Naive B cell (primary cell): ENCODE data around the gene ADGRB3. TPM values are rescaled to one million over a fixed set of nuclear protein-coding genes. Genes with fewer than 3 reads are reported as not detected.
"Not testable (repeated sequence)": the region's sequence is repeated elsewhere in the genome, so short reads cannot be mapped to it uniquely, and the experiment has no call there.

Experiments
- ATAC-seq, 2 donors: fragments of 150-1000 bp; cut with Tn5 transposase; 2 replicates each; pipeline ENCODE4 v1.10.0; 2021; ENCODE audit warnings: low read depth in 2 of 2, mild to moderate bottlenecking in 2 of 2, moderate library complexity in 2 of 2
- DNase-seq: peaks from one replicate; pipeline ENCODE4 v3.0.0; 2022
- H3K27ac Mint-ChIP-seq, 6 donors: one replicate each; pipeline ENCODE4 v1.8.0; 2020 to 2022; ENCODE audit warnings: mild to moderate bottlenecking in 6 of 6, mixed read lengths in 6 of 6, moderate library complexity in 5 of 6, inconsistent platforms in 2 of 6
- H3K27me3 Mint-ChIP-seq, 3 donors: one replicate each; pipeline ENCODE4 v1.8.0; 2021 to 2022; ENCODE audit warnings: mixed read lengths in 3 of 3, mild to moderate bottlenecking in 1 of 3
- H3K36me3 Mint-ChIP-seq, 2 donors: one replicate each; pipeline ENCODE4 v1.8.0; 2020 to 2022; ENCODE audit warnings: mixed read lengths in 2 of 2, inconsistent platforms in 1 of 2, mild to moderate bottlenecking in 1 of 2
- H3K4me1 Mint-ChIP-seq, 3 donors: one replicate each; pipeline ENCODE4 v1.8.0; 2020 to 2022; ENCODE audit warnings: mixed read lengths in 3 of 3, inconsistent platforms in 1 of 3, mild to moderate bottlenecking in 1 of 3, moderate library complexity in 1 of 3
- H3K4me3 Mint-ChIP-seq, 8 donors: one replicate each; pipeline ENCODE4 v1.8.0; 2020 to 2022; ENCODE audit warnings: mild to moderate bottlenecking in 8 of 8, mixed read lengths in 8 of 8, moderate library complexity in 8 of 8, inconsistent platforms in 2 of 8
- H3K9me3 Mint-ChIP-seq, 7 donors: one replicate each; pipeline ENCODE4 v1.8.0; 2020 to 2022; ENCODE audit warnings: mixed read lengths in 7 of 7, mild to moderate bottlenecking in 5 of 7, inconsistent platforms in 2 of 7, moderate library complexity in 1 of 7
- polyA plus RNA-seq, 6 donors: library from polyadenylated mRNA; unstranded; fragments of 300-500 nt; fragmentation: Illumina TruSeq; gene quantifications; one replicate each; pipeline ENCODE4 v1.2.3, GENCODE V29; 2021; ENCODE audit warnings: low read depth in 6 of 6

Gene ADGRB3
- polyA plus RNA-seq, 6 donors from 2014 or later, result not detected

GRCh38 chr6:68771426-68771825 lies 136.3 kb downstream of the ADGRB3 start:
- ATAC-seq (no peak), DNase-seq (no peak)
- Mint-ChIP-seq H3K36me3 (no peaks in the 10 kb centered on the region), H3K27ac (no peak overlapping the region), H3K4me1 (no peaks in the 10 kb centered on the region), H3K9me3 (peaks cover 0 to 7% (median 0%) of the 10 kb centered on the region in 7 donors), H3K4me3 (no peak overlapping the region), H3K27me3 (no peaks in the 10 kb centered on the region)

- Mint-ChIP-seq H3K4me3 (no peak overlapping the region), H3K4me1 (no peaks in the 10 kb centered on the region), H3K27me3 (no peaks in the 10 kb centered on the region), H3K9me3 (no peaks in the 10 kb centered on the region), H3K27ac (no peak overlapping the region), H3K36me3 (no peaks in the 10 kb centered on the region)
- ATAC-seq (no peak), DNase-seq (no peak)
Observed at GRCh38 chr6:68774843-68775242, 139.8 kb downstream of the ADGRB3 start.

GRCh38 chr6:68776354-68776753 lies 141.3 kb downstream of the ADGRB3 start:
- H3K27ac Mint-ChIP-seq, result no peak overlapping the region
- H3K9me3 Mint-ChIP-seq, result peaks cover 0 to 3% (median 0%) of the 10 kb centered on the region in 7 donors
- H3K4me3 Mint-ChIP-seq, result no peak overlapping the region
- no peaks in the 10 kb centered on the region for H3K36me3 Mint-ChIP-seq
- no peaks in the 10 kb centered on the region for H3K27me3 Mint-ChIP-seq
- no peak for DNase-seq
- no peaks in the 10 kb centered on the region for H3K4me1 Mint-ChIP-seq
- no peak for ATAC-seq

- H3K27ac Mint-ChIP-seq, result no peak overlapping the region
- no peaks in the 10 kb centered on the region for H3K4me1 Mint-ChIP-seq
- no peak overlapping the region for H3K4me3 Mint-ChIP-seq
- no peak for ATAC-seq
- H3K27me3 Mint-ChIP-seq, result no peaks in the 10 kb centered on the region
- no peaks in the 10 kb centered on the region for H3K36me3 Mint-ChIP-seq
- H3K9me3 Mint-ChIP-seq, result peaks cover 0 to 3% (median 0%) of the 10 kb centered on the region in 7 donors
- no peak for DNase-seq
Observed at GRCh38 chr6:68777956-68778355, 142.9 kb downstream of the ADGRB3 start.

- Mint-ChIP-seq H3K36me3 (no peaks in the 10 kb centered on the region), H3K27ac (no peak overlapping the region), H3K4me3 (no peak overlapping the region), H3K4me1 (no peaks in the 10 kb centered on the region), H3K9me3 (peaks cover 0 to 4% (median 1%) of the 10 kb centered on the region in 7 donors), H3K27me3 (no peaks in the 10 kb centered on the region)
- ATAC-seq (no peak), DNase-seq (no peak)
Observed at GRCh38 chr6:68778356-68779020, 143.4 kb downstream of the ADGRB3 start.

- no peak for DNase-seq
- no peak for ATAC-seq
- Mint-ChIP-seq H3K27me3 (no peaks in the 10 kb centered on the region), H3K4me1 (no peaks in the 10 kb centered on the region), H3K4me3 (no peak overlapping the region), H3K27ac (no peak overlapping the region), H3K9me3 (peaks cover 0 to 6% (median 1%) of the 10 kb centered on the region in 7 donors), H3K36me3 (no peaks in the 10 kb centered on the region)
Observed at GRCh38 chr6:68779366-68779765, 144.3 kb downstream of the ADGRB3 start.

- not testable (repeated sequence) for H3K36me3 Mint-ChIP-seq, ATAC-seq, H3K4me1 Mint-ChIP-seq, H3K27ac Mint-ChIP-seq, H3K27me3 Mint-ChIP-seq, DNase-seq, H3K9me3 Mint-ChIP-seq, H3K4me3 Mint-ChIP-seq
Observed at GRCh38 chr6:68790128-68790527, 155.0 kb downstream of the ADGRB3 start.

GRCh38 chr6:68814976-68815375 lies 179.9 kb downstream of the ADGRB3 start:
- not testable (repeated sequence) for H3K27me3 Mint-ChIP-seq, ATAC-seq, H3K36me3 Mint-ChIP-seq, H3K27ac Mint-ChIP-seq, DNase-seq, H3K4me1 Mint-ChIP-seq, H3K9me3 Mint-ChIP-seq, H3K4me3 Mint-ChIP-seq

- no peak for DNase-seq
- no peak for ATAC-seq
- H3K27ac Mint-ChIP-seq, result no peak overlapping the region
- H3K27me3 Mint-ChIP-seq, result no peaks in the 10 kb centered on the region
- H3K36me3 Mint-ChIP-seq, result no peaks in the 10 kb centered on the region
- no peak overlapping the region for H3K4me3 Mint-ChIP-seq
- H3K9me3 Mint-ChIP-seq, result peaks cover 0 to 9% (median 0%) of the 10 kb centered on the region in 7 donors
- H3K4me1 Mint-ChIP-seq, result no peaks in the 10 kb centered on the region
Observed at GRCh38 chr6:68826501-68826900, 191.4 kb downstream of the ADGRB3 start.

GRCh38 chr6:68834551-68834950 lies 199.5 kb downstream of the ADGRB3 start:
- no peak for DNase-seq
- Mint-ChIP-seq H3K9me3 (peaks cover 0 to 5% (median 0%) of the 10 kb centered on the region in 7 donors), H3K4me3 (no peak overlapping the region), H3K36me3 (no peaks in the 10 kb centered on the region), H3K27ac (no peak overlapping the region), H3K4me1 (no peaks in the 10 kb centered on the region), H3K27me3 (peaks cover 0 to 1% (median 0%) of the 10 kb centered on the region in 3 donors)
- ATAC-seq, result no peak

- H3K27ac Mint-ChIP-seq, result no peak overlapping the region
- DNase-seq (no peak), ATAC-seq (no peak)
- H3K27me3 Mint-ChIP-seq, result peaks cover 0 to 5% (median 0%) of the 10 kb centered on the region in 3 donors
- H3K9me3 Mint-ChIP-seq, result peaks cover 0 to 7% (median 4%) of the 10 kb centered on the region in 7 donors
- no peaks in the 10 kb centered on the region for H3K36me3 Mint-ChIP-seq
- no peak overlapping the region for H3K4me3 Mint-ChIP-seq
- no peaks in the 10 kb centered on the region for H3K4me1 Mint-ChIP-seq
Observed at GRCh38 chr6:68838571-68838970, 203.5 kb downstream of the ADGRB3 start.

- Mint-ChIP-seq H3K27me3 (no peaks in the 10 kb centered on the region), H3K4me3 (no peak overlapping the region), H3K27ac (no peak overlapping the region), H3K36me3 (no peaks in the 10 kb centered on the region), H3K9me3 (peaks cover 0 to 12% (median 5%) of the 10 kb centered on the region in 7 donors), H3K4me1 (no peaks in the 10 kb centered on the region)
- no peak for ATAC-seq
- DNase-seq, result no peak
Observed at GRCh38 chr6:68852791-68853190, 217.7 kb downstream of the ADGRB3 start.

- Mint-ChIP-seq H3K9me3 (peaks cover 2 to 45% (median 14%) of the 10 kb centered on the region in 7 donors), H3K36me3 (no peaks in the 10 kb centered on the region), H3K4me1 (no peaks in the 10 kb centered on the region)
Observed at GRCh38 chr6:68859233-68859632, 224.2 kb downstream of the ADGRB3 start.

GRCh38 chr6:68868646-68869045 lies 233.6 kb downstream of the ADGRB3 start:
- no peak for DNase-seq
- no peak overlapping the region for H3K4me3 Mint-ChIP-seq
- H3K36me3 Mint-ChIP-seq, result peaks cover 0 to 12% of the 10 kb centered on the region in 2 donors
- no peaks in the 10 kb centered on the region for H3K4me1 Mint-ChIP-seq
- no peak for ATAC-seq
- peaks cover 10 to 21% (median 12%) of the 10 kb centered on the region in 7 donors for H3K9me3 Mint-ChIP-seq
- no peak overlapping the region for H3K27ac Mint-ChIP-seq
- H3K27me3 Mint-ChIP-seq, result no peaks in the 10 kb centered on the region

More at GRCh38 chr6:68859233-68859632, 224.2 kb downstream of the ADGRB3 start:
- H3K27me3 Mint-ChIP-seq, result no peaks in the 10 kb centered on the region
- no peak overlapping the region for H3K4me3 Mint-ChIP-seq
- no peak for ATAC-seq
- DNase-seq, result no peak
- no peak overlapping the region for H3K27ac Mint-ChIP-seq
